Duodenal mucosa (tissue), 2 donors: ENCODE results near the gene PHKA2.

Experiments
- H3K27ac ChIP-seq: one replicate; pipeline ENCODE4 v1.7.0; 2013; ENCODE audit warnings: low read depth, low read length
- H3K27me3 ChIP-seq, 2 donors: one replicate each; pipeline ENCODE4 v1.7.0; 2013; ENCODE audit warnings: low read length in 2 of 2, control low read depth in 1 of 2; ENCODE audit not compliant: insufficient read depth in 2 of 2, control insufficient read depth in 1 of 2
- H3K36me3 ChIP-seq, 2 donors: one replicate each; pipeline ENCODE4 v1.7.0; 2013; ENCODE audit warnings: low read length in 2 of 2, control low read depth in 1 of 2; ENCODE audit not compliant: insufficient read depth in 2 of 2, control insufficient read depth in 1 of 2
- H3K4me1 ChIP-seq, 2 donors: one replicate each; pipeline ENCODE4 v1.7.0; 2013; ENCODE audit warnings: low read length in 2 of 2, control low read depth in 1 of 2; ENCODE audit not compliant: insufficient read depth in 2 of 2, control insufficient read depth in 1 of 2
- H3K4me3 ChIP-seq, 2 donors: one replicate each; pipeline ENCODE4 v1.7.0; 2013; ENCODE audit warnings: low read length in 2 of 2, low read depth in 1 of 2
- H3K9ac ChIP-seq, 2 donors: one replicate each; pipeline ENCODE4 v1.7.0; 2013; ENCODE audit warnings: low read length in 2 of 2, low read depth in 1 of 2
- H3K9me3 ChIP-seq, 2 donors: one replicate each; pipeline ENCODE4 v1.7.0; 2013; ENCODE audit warnings: low read length in 2 of 2, control low read depth in 1 of 2; ENCODE audit not compliant: control insufficient read depth in 1 of 2

Gene PHKA2

GRCh38 chrX:19003756-19004155, 19.8 kb upstream of the PHKA2 start:
- no peak overlapping the region for H3K9ac ChIP-seq
- no peaks in the 10 kb centered on the region for H3K9me3 ChIP-seq
- H3K4me1 ChIP-seq: no peaks in the 10 kb centered on the region
- H3K36me3 ChIP-seq: no peaks in the 10 kb centered on the region
- H3K27me3 ChIP-seq: no peaks in the 10 kb centered on the region
- H3K4me3 ChIP-seq: no peak overlapping the region
- no peak overlapping the region for H3K27ac ChIP-seq

DNA sequence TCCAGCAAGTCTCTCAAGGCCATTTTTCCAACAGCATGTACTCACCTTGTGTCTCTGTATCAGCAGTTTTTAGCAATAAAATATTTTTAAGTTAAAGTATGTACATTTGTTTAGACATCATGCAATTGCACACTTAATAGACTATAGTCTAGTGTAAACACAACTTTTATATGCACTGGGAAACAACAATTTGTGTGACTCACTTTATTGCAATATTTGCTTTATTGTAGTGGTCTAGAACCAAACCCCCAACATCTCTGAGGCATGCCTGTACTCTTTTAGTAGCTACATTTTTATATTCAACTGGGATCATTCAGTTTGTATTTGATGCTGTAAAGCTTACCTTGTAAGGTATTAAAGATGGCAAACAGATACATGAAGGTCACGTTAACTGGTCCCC, 14.7 kb upstream of the PHKA2 start:
- Histone ChIP-seq H3K4me3 (no peak overlapping the region), H3K9ac (no peak overlapping the region), H3K27ac (no peak overlapping the region), H3K4me1 (no peaks in the 10 kb centered on the region), H3K27me3 (no peaks in the 10 kb centered on the region), H3K36me3 (no peaks in the 10 kb centered on the region), H3K9me3 (no peaks in the 10 kb centered on the region)

- H3K36me3 ChIP-seq: no peaks in the 10 kb centered on the region
- no peaks in the 10 kb centered on the region for H3K4me1 ChIP-seq
- no peak overlapping the region for H3K4me3 ChIP-seq
- no peak overlapping the region for H3K27ac ChIP-seq
- no peaks in the 10 kb centered on the region for H3K27me3 ChIP-seq
- no peak overlapping the region for H3K9ac ChIP-seq
- H3K9me3 ChIP-seq: no peaks in the 10 kb centered on the region
Observed at GRCh38 chrX:18997916-18998315, 14.0 kb upstream of the PHKA2 start.

DNA sequence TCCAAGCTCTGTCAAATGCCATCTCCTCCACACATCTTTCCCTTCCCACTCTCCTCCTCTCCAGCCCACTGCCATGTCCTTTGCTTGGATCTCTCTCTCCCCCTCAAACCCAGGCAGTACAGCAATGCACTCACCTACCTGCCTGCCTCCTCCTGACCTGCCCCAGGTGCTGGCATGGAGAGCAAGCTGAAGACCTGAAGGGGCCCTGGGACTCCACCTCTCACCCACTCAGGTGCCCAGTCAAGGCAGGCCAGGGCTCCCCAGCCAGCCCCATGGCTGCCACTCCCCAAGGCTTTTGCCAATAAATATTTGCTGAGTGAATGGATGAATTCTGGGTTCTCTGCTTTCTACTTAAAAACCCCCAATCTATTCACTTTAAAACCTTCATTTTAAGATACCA, 12.6 kb upstream of the PHKA2 start:
- Histone ChIP-seq H3K4me3 (no peak overlapping the region), H3K9me3 (no peaks in the 10 kb centered on the region), H3K9ac (no peak overlapping the region)

GRCh38 chrX:18995221-18995620, 11.3 kb upstream of the PHKA2 start:
- Histone ChIP-seq H3K4me3 (no peak overlapping the region), H3K27ac (no peak overlapping the region), H3K36me3 (no peaks in the 10 kb centered on the region), H3K4me1 (no peaks in the 10 kb centered on the region), H3K27me3 (no peaks in the 10 kb centered on the region), H3K9me3 (no peaks in the 10 kb centered on the region), H3K9ac (no peak overlapping the region)

More for the DNA sequence above, 12.6 kb upstream of the PHKA2 start:
- no peaks in the 10 kb centered on the region for H3K4me1 ChIP-seq
- H3K27me3 ChIP-seq: no peaks in the 10 kb centered on the region
- H3K27ac ChIP-seq: no peak overlapping the region
- H3K36me3 ChIP-seq: no peaks in the 10 kb centered on the region

GRCh38 chrX:18994713-18995112, 10.8 kb upstream of the PHKA2 start:
- H3K4me3 ChIP-seq: no peak overlapping the region
- no peaks in the 10 kb centered on the region for H3K36me3 ChIP-seq
- H3K4me1 ChIP-seq: no peaks in the 10 kb centered on the region
- no peak overlapping the region for H3K27ac ChIP-seq
- no peak overlapping the region for H3K9ac ChIP-seq
- H3K27me3 ChIP-seq: no peaks in the 10 kb centered on the region
- H3K9me3 ChIP-seq: no peaks in the 10 kb centered on the region

GRCh38 chrX:18992829-18993228, 8.9 kb upstream of the PHKA2 start:
- H3K4me1 ChIP-seq: no peaks in the 10 kb centered on the region
- no peaks in the 10 kb centered on the region for H3K9me3 ChIP-seq
- no peak overlapping the region for H3K4me3 ChIP-seq
- no peak overlapping the region for H3K27ac ChIP-seq
- no peak overlapping the region for H3K9ac ChIP-seq
- no peaks in the 10 kb centered on the region for H3K27me3 ChIP-seq
- H3K36me3 ChIP-seq: no peaks in the 10 kb centered on the region

- H3K9ac ChIP-seq: peak overlapping the region; percentile 38 to 68
- H3K27ac ChIP-seq: no peak overlapping the region
- H3K4me1 ChIP-seq: peaks cover 6 to 24% of the 10 kb centered on the region in 2 donors
- H3K9me3 ChIP-seq: no peaks in the 10 kb centered on the region
- no peaks in the 10 kb centered on the region for H3K36me3 ChIP-seq
- no peaks in the 10 kb centered on the region for H3K27me3 ChIP-seq
- H3K4me3 ChIP-seq: peak overlapping the region; percentile 75 to 78
Observed at GRCh38 chrX:18985186-18985435, 1.2 kb upstream of the PHKA2 start.

- Histone ChIP-seq H3K36me3 (no peaks in the 10 kb centered on the region), H3K4me1 (peaks cover 6 to 24% of the 10 kb centered on the region in 2 donors)
Observed at GRCh38 chrX:18984381-18985185, 669 bp upstream of the PHKA2 start.

GRCh38 chrX:18981124-18981807, 2.6 kb downstream of the PHKA2 start:
- Histone ChIP-seq H3K27ac (no peak overlapping the region), H3K4me3 (peak overlapping the region in 1 of 2 donors; percentile 22), H3K9ac (no peak overlapping the region)

More at GRCh38 chrX:18984381-18985185, 669 bp upstream of the PHKA2 start:
- Histone ChIP-seq H3K27ac (peak overlapping the region; percentile 83), H3K9ac (peak overlapping the region; percentile 38 to 68), H3K9me3 (no peaks in the 10 kb centered on the region), H3K4me3 (peak overlapping the region; percentile 79 to 80), H3K27me3 (no peaks in the 10 kb centered on the region)

More at GRCh38 chrX:18981124-18981807, 2.6 kb downstream of the PHKA2 start:
- no peaks in the 10 kb centered on the region for H3K36me3 ChIP-seq
- H3K27me3 ChIP-seq: no peaks in the 10 kb centered on the region
- H3K4me1 ChIP-seq: peaks cover 6 to 24% of the 10 kb centered on the region in 2 donors
- H3K9me3 ChIP-seq: no peaks in the 10 kb centered on the region
